ENCODE results near the gene TMEM132C. TPM values are rescaled to one million over a fixed set of nuclear protein-coding genes. Genes with fewer than 3 reads are reported as not detected.

Gene TMEM132C
- polyA plus RNA-seq, 1 of the 3 experiments (the other 2 are of a cell fraction), result not detected

DNA sequence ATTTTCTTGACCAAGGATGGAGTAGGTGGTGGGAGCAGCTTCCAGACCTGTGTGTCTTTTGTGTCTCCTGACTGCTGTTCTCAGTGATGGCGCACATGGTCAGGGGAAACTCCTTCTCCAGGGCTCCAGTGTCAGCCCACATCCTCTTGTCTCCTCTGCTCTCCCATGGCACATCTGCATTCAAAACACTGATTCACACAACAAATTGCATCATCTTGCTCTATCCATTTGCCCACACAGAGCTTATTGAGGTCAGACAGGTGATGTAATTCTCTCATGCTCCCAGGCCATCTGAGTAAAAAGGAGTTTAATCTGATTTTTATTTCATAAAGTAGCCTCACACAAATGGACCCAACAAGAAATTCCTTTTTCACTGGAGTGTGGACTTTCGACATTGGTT is 21.8 kb upstream of the TMEM132C start:
- Histone ChIP-seq H3K9ac (no peak overlapping the region), H2AFZ (ENCODE audit: low read depth) (no peak overlapping the region), H3K79me2 (ENCODE audit: insufficient read depth) (no peaks in the 10 kb centered on the region), H3K9me3 (no peaks in the 10 kb centered on the region), H3K9me2 (no peaks in the 10 kb centered on the region), H4K20me1 (ENCODE audit: insufficient read depth) (no peaks in the 10 kb centered on the region), H3K4me3 (ENCODE audit: low read depth in 2 of 2, low read length in 1 of 2) (no peak overlapping the region), H3K36me3 (replicated peaks in 1 of 2; ENCODE audit: control insufficient read depth in 1 of 2, insufficient read depth in 2 of 2, low read length in 1 of 2) (no peaks in the 10 kb centered on the region), H3K4me2 (no peak overlapping the region), H3K4me1 (ENCODE audit: control insufficient read depth in 1 of 2, insufficient read depth in 2 of 2, low read depth in 1 of 2, low read length in 1 of 2) (peaks cover 0 to 11% of the 10 kb centered on the region in 2 experiments; a peak in 1 of 4 replicates), H3F3A (replicated peaks; ENCODE audit: insufficient read depth) (no peaks in the 10 kb centered on the region), H3K27me3 (ENCODE audit: insufficient read depth) (no peaks in the 10 kb centered on the region), H3K27ac (ENCODE audit: low read depth in 2 of 2, low read length in 1 of 2) (peak overlapping the region in 1 of 2 experiments; percentile 79; a peak in 2 of 4 replicates)
- POLR2A ChIA-PET, result interaction anchor here (1.0 to 1.3 kb wide), 2 partner anchors 14 to 57 kb away, joined by 3 to 4 read pairs; no protein-coding TSS in a partner anchor
- 10% methylated on average over 2 of the region's 2 CpGs for WGBS (ENCODE audit: low lambda C conversion rate)
- TF ChIP-seq FOXJ3 (CRISPR knock-in tag; IDR thresholded peaks at IDR 0.05), result 0 out of 2 replicates have a peak, but pooled peaks have one; percentile 19
- no peak for TF ChIP-seq TEAD4 (IDR thresholded peaks at IDR 0.05; ENCODE audit: borderline replicate concordance, insufficient read depth)
- no peak for TF ChIP-seq NRF1 (IDR thresholded peaks at IDR 0.05; ENCODE audit: low read depth, low read length)
- no peak for TF ChIP-seq SMC3 (IDR thresholded peaks at IDR 0.05; ENCODE audit: low read depth, low read length)
- no peak for TF ChIP-seq YY1 (IDR thresholded peaks at IDR 0.05; ENCODE audit: low read depth)
- TF ChIP-seq, protein P1, sequence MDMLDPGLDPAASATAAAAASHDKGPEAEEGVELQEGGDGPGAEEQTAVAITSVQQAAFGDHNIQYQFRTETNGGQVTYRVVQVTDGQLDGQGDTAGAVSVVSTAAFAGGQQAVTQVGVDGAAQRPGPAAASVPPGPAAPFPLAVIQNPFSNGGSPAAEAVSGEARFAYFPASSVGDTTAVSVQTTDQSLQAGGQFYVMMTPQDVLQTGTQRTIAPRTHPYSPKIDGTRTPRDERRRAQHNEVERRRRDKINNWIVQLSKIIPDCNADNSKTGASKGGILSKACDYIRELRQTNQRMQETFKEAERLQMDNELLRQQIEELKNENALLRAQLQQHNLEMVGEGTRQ (IDR thresholded peaks at IDR 0.05; ENCODE audit: borderline replicate concordance, low read depth, low read length), result no peak
- TF ChIP-seq, protein P2, sequence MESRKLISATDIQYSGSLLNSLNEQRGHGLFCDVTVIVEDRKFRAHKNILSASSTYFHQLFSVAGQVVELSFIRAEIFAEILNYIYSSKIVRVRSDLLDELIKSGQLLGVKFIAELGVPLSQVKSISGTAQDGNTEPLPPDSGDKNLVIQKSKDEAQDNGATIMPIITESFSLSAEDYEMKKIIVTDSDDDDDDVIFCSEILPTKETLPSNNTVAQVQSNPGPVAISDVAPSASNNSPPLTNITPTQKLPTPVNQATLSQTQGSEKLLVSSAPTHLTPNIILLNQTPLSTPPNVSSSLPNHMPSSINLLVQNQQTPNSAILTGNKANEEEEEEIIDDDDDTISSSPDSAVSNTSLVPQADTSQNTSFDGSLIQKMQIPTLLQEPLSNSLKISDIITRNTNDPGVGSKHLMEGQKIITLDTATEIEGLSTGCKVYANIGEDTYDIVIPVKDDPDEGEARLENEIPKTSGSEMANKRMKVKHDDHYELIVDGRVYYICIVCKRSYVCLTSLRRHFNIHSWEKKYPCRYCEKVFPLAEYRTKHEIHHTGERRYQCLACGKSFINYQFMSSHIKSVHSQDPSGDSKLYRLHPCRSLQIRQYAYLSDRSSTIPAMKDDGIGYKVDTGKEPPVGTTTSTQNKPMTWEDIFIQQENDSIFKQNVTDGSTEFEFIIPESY (IDR thresholded peaks at IDR 0.05; ENCODE audit: borderline replicate concordance, low read depth), result no peak
- no peak for TF ChIP-seq GATA2 (CRISPR knock-in tag; IDR thresholded peaks at IDR 0.05)
- no peak for TF ChIP-seq EZH2phosphoT487 (IDR thresholded peaks at IDR 0.05; ENCODE audit: borderline replicate concordance, low read depth)
- TF ChIP-seq RFX5 (IDR thresholded peaks at IDR 0.05; ENCODE audit: low read length), result no peak
- TF ChIP-seq, protein P3, sequence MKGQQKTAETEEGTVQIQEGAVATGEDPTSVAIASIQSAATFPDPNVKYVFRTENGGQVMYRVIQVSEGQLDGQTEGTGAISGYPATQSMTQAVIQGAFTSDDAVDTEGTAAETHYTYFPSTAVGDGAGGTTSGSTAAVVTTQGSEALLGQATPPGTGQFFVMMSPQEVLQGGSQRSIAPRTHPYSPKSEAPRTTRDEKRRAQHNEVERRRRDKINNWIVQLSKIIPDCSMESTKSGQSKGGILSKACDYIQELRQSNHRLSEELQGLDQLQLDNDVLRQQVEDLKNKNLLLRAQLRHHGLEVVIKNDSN (IDR thresholded peaks at IDR 0.05; ENCODE audit: borderline replicate concordance, low read depth), result no peak
- no peak for TF ChIP-seq NFIC (IDR thresholded peaks at IDR 0.05; ENCODE audit: borderline replicate concordance)
- TF ChIP-seq FOXM1 (IDR thresholded peaks at IDR 0.05; ENCODE audit: low read depth), result no peak
- TF ChIP-seq POLR2AphosphoS5 (IDR thresholded peaks at IDR 0.05; ENCODE audit: low read depth, low read length), result no peak
- no peak for TF ChIP-seq MEF2A (IDR thresholded peaks at IDR 0.05; ENCODE audit: borderline replicate concordance, low read depth)
- TF ChIP-seq MXI1 (IDR thresholded peaks at IDR 0.05; ENCODE audit: low read depth, low read length), result 0 out of 2 replicates have a peak, but pooled peaks have one; percentile 29
- TF ChIP-seq, protein P4, sequence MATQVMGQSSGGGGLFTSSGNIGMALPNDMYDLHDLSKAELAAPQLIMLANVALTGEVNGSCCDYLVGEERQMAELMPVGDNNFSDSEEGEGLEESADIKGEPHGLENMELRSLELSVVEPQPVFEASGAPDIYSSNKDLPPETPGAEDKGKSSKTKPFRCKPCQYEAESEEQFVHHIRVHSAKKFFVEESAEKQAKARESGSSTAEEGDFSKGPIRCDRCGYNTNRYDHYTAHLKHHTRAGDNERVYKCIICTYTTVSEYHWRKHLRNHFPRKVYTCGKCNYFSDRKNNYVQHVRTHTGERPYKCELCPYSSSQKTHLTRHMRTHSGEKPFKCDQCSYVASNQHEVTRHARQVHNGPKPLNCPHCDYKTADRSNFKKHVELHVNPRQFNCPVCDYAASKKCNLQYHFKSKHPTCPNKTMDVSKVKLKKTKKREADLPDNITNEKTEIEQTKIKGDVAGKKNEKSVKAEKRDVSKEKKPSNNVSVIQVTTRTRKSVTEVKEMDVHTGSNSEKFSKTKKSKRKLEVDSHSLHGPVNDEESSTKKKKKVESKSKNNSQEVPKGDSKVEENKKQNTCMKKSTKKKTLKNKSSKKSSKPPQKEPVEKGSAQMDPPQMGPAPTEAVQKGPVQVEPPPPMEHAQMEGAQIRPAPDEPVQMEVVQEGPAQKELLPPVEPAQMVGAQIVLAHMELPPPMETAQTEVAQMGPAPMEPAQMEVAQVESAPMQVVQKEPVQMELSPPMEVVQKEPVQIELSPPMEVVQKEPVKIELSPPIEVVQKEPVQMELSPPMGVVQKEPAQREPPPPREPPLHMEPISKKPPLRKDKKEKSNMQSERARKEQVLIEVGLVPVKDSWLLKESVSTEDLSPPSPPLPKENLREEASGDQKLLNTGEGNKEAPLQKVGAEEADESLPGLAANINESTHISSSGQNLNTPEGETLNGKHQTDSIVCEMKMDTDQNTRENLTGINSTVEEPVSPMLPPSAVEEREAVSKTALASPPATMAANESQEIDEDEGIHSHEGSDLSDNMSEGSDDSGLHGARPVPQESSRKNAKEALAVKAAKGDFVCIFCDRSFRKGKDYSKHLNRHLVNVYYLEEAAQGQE (IDR thresholded peaks at IDR 0.05; ENCODE audit: low read depth, low read length), result no peak
- peak in 1 of 2 experiments; percentile 40; a peak in 1 of 4 replicates for TF ChIP-seq EP300 (IDR thresholded peaks at IDR 0.05; ENCODE audit: borderline replicate concordance in 1 of 2, low read depth in 1 of 2, low read length in 1 of 2)
- TF ChIP-seq SIN3A (IDR thresholded peaks at IDR 0.05; ENCODE audit: borderline replicate concordance, low read depth, low read length), result no peak
- TF ChIP-seq FOSL2 (IDR thresholded peaks at IDR 0.05; ENCODE audit: borderline replicate concordance, low read depth), result no peak
- TF ChIP-seq CHD2 (IDR thresholded peaks at IDR 0.05; ENCODE audit: low read length, partially characterized antibody), result peak; percentile 8
- TF ChIP-seq, protein P5, sequence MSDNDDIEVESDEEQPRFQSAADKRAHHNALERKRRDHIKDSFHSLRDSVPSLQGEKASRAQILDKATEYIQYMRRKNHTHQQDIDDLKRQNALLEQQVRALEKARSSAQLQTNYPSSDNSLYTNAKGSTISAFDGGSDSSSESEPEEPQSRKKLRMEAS (IDR thresholded peaks at IDR 0.05; ENCODE audit: low read depth), result no peak
- no peak for TF ChIP-seq RXRA (IDR thresholded peaks at IDR 0.05; ENCODE audit: borderline replicate concordance, low read depth)
- no peak for TF ChIP-seq ELF1 (IDR thresholded peaks at IDR 0.05)
- peak; percentile 31 for DNase-seq
- CTCF ChIA-PET, result interaction anchor here (1.6 to 6.9 kb wide), 2 partner anchors 14 to 54 kb away, joined by 8 to 50 read pairs; no protein-coding TSS in a partner anchor

Data from SK-N-SH (cell line).